CD4-positive, alpha-beta T cell treated with Interleukin-15 for 1 hour (primary cell): ENCODE measurements around the gene TBC1D16.

ENCODE experiments used
- DNase-seq: peaks from one replicate; pipeline ENCODE4 v3.0.0-alpha.2; 2020

TBC1D16 gene

GRCh38 chr17:79922798-79923197, 112.9 kb downstream of the TBC1D16 start:
- no peak for DNase-seq

GRCh38 chr17:79922116-79922601, 113.5 kb downstream of the TBC1D16 start:
- no peak for DNase-seq

- DNase-seq, result no peak
Observed at GRCh38 chr17:79921411-79922115, 114.1 kb downstream of the TBC1D16 start.

- DNase-seq, result no peak
Observed at GRCh38 chr17:79920751-79921410, 114.8 kb downstream of the TBC1D16 start.

- no peak for DNase-seq
Observed at GRCh38 chr17:79919862-79920720, 115.6 kb downstream of the TBC1D16 start.

GRCh38 chr17:79919164-79919585, 116.5 kb downstream of the TBC1D16 start:
- DNase-seq, result no peak

GRCh38 chr17:79918581-79919163, 117.0 kb downstream of the TBC1D16 start:
- DNase-seq, result no peak

- no peak for DNase-seq
Observed at GRCh38 chr17:79917902-79918484, 117.7 kb downstream of the TBC1D16 start.

GRCh38 chr17:79916991-79917901, 118.4 kb downstream of the TBC1D16 start:
- no peak for DNase-seq

GRCh38 chr17:79916506-79916905, 119.2 kb downstream of the TBC1D16 start:
- DNase-seq, result no peak

GRCh38 chr17:79915850-79916430, 119.7 kb downstream of the TBC1D16 start:
- no peak for DNase-seq

GRCh38 chr17:79914813-79915740, 120.6 kb downstream of the TBC1D16 start:
- no peak for DNase-seq

GRCh38 chr17:79913896-79914812, 121.5 kb downstream of the TBC1D16 start:
- no peak for DNase-seq

- DNase-seq, result no peak
Observed at GRCh38 chr17:79913451-79913850, 122.2 kb downstream of the TBC1D16 start.

GRCh38 chr17:79912552-79913330, 122.9 kb downstream of the TBC1D16 start:
- DNase-seq, result no peak

- DNase-seq, result no peak
Observed at GRCh38 chr17:79911430-79912399, 124.0 kb downstream of the TBC1D16 start.

GRCh38 chr17:79910985-79911361, 124.7 kb downstream of the TBC1D16 start:
- no peak for DNase-seq
